Middle frontal gyrus (tissue), 1 donor: ENCODE data around the gene JPH4.
"Not testable (repeated sequence)": the region's sequence is repeated elsewhere in the genome, so short reads cannot be mapped to it uniquely, and the experiment has no call there.

Source experiments
- DNase-seq: peaks from one replicate; pipeline ENCODE4 v3.0.0-alpha.2; 2015; ENCODE audit warnings: low spot score; ENCODE audit errors: extremely low spot score

JPH4 gene

DNA sequence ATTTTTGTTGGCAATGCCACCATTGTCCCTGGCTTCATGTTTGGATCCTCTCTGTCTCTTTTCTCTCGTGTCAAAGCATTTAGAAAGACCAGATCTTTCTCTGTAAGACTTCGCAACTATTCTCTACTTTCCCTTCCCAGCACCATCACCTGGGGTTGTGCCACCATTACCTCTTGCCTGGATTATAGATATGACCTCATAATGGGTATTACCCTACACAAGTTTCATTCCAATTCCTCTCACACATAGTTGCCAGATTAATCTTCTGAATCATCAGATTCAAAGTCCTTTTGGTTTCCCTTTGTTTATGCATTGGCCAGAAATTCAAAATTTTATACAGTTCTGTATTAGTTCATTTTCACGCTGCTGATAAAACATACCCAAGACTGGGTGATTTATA lies 30.4 kb upstream of the JPH4 start:
- no peak for DNase-seq

DNA sequence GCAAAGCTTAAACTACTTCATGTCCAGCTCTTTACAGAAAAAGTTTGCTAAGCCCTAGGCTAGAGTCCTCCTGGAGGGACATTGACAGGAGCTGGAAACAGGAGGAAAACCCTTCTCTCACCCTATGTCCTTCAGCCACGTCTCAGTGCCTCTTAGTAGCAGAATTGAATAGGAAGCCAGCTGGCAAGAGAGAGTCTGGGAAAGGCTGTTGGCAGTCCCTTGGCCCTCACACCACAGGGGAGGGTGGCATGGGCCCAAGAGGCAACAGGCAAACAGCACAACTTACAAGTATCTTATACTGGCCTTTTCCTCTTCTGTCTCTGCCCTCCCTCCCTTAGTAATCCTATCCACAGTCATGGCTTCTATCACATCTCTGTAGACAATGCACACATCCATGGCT lies 29.9 kb upstream of the JPH4 start:
- no peak for DNase-seq

DNA sequence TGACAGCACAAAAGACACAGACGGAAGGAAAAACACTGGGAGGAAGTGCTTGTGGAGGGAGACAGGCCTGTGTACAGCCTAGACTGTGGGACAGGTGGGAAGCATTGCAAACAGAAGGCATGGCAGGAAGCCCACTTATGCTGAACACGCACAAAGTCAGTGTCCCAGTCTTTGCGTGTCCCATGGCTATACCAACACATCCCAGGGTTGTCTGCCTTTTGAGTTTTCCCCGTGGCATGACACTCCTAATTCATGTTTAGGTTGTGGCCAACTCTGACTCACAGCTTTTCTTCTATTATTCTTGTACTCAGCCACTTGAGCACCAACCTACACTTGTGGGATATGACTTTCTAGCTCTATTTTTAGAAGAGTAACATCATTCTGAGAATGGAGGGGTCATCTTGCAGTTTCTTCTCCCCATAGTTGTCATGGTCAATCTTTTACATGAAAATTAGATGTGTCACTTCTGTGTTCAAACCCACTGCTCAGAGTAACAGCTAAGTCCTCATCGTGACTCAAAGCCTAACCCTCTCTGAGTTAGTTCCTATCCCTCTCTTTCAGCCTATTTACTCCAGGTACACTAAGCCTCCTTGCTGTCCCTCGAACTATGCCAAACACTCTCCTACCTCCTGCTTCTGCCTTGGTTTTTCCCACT lies 27.5 kb upstream of the JPH4 start:
- no peak for DNase-seq

DNA sequence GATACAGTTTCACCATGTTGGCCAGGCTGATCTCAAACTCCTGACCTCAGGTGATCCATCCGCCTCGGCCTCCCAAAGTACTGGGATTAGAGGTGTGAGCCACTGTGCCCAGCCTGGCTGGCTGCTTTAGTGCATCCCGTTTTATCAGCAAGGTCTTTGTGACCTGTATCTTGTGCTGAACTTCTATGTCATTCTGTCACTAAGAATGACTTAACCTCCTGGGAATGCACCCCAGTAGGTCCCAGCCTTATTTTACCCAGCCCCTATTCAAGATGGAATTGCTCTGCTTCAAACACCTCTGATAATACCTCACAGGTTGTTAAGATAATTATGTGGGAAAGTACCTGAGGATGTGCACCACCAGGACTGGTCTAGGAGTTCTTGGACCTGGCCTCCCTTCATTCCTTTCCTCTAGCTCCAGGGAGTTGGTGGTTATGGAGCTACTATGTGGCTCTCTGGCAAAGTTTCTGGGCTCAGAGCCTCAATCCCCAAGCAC lies 26.1 kb upstream of the JPH4 start:
- DNase-seq, result no peak

DNA sequence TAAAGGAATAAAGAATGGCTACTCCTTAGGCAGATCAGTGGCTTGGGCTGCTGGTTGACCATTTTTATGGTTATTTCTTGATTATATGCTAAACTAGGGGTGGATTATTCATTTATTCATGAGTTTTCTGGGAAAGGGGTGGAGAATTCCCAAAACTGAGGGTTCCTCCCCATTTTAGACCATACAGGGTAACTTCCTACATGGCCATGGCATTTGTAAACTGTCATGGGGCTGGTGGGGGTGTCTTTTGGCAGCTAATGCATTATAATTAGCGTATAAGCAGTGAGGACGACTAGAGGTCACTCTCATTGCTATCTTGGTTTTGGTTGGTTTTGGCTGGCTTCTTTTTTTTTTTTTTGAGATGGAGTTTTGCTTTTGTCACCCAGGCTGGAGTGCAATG lies 25.6 kb upstream of the JPH4 start:
- DNase-seq, result no peak

DNA sequence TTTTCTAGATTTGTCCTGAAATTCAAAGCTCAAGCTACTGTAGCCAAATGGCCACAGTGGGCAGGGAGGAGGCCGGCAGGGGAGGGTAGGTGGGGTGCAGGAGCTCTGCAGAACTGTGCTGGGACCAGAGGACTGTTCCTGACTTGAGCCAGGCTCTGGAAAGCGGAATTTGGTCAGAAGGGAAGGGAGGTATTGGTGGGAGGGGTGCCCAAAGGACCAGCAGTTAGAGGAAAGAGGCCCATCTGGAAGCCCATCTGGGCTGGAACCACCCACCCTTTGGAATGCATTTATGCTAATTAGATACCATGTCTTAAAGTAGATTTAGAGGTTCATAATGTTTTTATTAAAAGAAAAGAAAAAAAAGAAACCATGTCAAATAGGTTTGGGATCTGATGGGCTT lies 24.5 kb upstream of the JPH4 start:
- DNase-seq, result no peak

DNA sequence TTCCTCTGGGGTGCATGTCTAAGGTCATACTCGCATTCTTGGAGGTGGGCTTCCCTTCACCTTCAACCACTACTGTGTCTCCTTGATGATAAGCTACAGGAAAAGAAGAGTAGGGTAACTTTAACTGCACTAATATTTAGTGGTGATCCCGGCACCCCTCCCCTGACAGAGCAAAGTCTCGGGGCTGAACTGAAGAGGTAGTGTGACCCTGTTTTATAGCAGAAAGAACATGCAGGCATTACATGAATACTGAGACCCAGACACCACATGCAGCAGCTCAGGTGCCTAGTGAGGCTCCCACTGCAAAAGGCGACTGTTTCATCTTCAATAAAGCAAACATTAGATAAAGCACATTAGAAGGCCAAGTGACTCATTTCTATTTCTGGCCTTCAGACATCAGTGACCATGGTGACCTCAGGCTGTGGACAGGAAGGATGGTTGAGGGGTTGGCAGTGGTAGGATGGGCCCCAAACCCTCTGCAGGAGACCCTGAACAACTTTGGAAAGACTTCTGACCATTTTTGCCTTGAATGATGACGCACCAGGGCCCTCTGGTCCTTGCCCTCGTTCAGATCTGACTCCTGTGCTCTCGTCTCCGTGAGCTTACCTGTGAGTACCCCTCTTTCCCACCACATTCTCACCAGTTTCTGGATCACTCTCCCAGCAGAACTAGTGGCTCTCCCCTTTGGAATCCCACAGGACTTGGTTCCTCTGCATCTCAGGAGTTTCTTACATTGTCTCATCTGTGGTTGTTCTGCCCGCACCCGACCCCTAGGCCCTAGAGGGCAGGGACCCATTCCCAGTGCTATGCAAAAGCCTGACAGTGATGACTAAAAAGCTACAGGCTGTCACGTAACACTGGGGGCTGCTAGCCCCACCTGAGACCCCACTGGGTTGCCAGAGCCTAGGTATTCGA lies 23.8 kb upstream of the JPH4 start:
- no peak for DNase-seq

DNA sequence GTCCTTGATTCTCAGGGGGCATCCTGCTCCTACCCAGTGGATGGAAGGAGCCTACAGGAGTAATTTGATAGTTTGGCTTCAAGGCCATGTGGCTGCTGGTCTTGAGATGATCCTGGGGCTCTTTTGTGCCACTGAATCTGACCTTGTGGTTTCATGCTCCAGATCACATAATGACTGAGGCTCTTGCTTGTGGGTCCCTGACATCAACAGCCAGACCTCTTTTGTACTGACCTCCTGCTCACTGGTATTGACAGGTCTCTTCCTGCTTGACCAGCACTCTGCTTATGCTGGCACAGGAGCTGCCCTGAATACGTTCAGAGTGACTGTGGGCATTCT lies 23.2 kb upstream of the JPH4 start:
- no peak for DNase-seq

DNA sequence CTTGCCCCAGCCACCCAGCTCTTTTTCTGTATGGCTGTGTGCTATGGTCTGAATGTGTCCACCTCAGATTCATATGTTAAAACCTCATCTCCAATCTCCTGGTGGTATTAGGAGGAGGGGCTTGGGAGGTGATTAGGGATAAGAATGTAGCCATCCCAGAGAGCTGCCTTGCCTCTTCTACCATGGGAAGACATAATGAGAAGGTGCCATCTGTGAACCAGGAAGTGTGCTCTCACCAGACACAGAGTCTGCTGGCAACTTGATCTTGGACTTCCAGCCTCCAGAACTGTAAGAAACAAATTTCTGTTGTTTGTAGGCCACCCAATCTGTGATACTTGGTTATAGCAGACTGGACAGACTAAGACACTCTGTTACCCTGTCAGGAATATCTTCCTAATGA lies 22.8 kb upstream of the JPH4 start:
- no peak for DNase-seq

DNA sequence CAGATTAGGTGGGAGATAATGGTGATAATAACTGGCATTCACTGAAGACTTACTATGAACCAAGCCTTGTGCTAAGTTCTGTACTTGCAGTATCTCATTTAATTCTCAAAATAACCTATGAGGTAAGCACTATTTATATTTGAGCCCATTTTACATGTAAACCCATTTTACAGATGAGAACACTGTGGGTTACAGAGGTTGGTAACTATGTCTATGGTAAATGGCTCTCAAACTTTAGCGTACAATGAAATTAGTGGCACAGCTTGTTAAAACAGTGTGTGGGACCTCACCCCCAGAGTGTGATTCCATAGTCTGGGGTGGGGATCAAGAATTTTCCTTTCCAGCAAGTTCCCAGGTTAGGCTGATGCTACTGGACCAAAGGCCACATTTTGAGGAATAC lies 22.2 kb upstream of the JPH4 start:
- no peak for DNase-seq

DNA sequence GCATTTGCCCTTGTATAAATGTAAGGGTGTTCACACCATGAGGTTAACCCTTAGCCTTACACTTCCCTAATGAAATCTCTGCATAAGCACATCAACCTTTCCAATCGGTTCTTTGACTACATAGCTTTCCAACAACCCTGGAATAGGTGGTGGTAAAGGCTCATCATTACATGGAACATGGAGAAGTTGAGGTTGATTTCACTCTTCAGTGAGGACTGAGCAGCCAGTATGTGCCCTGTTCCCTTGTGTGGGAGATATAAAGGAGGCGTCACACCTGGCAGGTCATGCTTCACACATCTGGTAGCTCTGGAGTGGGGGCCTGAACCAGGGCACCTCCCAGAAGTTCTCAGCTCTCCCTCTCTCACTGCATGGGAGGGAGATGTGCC lies 21.7 kb upstream of the JPH4 start:
- no peak for DNase-seq

DNA sequence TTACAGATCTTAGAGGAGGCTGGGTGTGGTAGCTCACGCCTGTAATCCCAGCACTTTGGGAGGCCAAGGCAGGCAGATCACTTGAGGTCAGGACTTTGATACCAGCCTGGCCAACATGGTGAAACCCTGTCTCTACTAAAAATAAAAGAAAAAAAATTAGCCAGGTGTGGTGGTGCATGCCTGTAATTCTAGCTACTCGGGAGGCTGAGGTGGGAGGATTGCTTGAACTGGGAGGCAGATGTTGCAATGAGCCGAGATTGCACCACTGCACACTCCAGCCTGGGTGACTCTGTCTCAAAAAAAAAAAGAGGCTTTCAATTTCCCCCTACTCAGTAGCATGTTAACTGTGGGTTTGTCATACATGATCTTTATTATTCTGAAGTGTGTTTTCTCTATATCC lies 15.6 kb upstream of the JPH4 start:
- not testable (repeated sequence) for DNase-seq

DNA sequence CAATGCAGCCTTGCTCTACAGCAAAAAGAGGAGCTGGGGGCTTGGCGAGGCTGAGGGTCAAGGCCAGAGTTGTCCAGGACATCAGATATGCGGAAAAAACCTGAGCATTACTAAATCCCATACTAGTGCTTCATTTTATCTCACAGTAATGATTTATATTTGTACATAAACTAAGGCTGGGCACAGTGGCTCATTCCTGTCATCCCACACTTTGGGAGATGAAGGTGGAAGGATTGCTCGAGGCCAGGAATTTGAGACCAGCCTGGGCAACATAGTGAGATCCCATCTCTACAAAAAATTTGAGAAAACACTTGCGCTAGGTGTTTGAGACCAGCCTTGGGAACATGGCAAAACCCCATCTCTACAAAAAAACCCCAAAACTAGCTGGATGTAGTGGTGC lies 11.6 kb upstream of the JPH4 start:
- DNase-seq, result no peak

DNA sequence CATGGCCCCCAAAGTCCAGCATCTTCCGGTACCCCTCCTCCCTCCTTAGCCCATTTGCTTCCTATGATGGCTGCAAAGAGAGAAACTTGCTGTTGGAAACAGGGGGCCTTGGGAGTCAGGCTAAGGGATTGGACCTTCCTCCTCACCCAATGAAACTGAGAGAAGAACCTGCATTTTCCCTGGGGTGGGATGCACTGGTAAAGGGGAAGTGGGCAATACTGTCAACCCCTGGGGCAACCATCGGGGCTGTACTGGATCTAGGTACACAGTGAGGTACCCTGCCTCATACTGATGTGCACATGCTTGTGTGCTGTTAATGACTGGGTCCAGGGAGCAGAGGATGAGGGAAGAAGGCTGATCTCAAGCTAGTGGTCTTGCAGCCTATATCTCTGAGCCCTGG lies 11.0 kb upstream of the JPH4 start:
- DNase-seq, result no peak

DNA sequence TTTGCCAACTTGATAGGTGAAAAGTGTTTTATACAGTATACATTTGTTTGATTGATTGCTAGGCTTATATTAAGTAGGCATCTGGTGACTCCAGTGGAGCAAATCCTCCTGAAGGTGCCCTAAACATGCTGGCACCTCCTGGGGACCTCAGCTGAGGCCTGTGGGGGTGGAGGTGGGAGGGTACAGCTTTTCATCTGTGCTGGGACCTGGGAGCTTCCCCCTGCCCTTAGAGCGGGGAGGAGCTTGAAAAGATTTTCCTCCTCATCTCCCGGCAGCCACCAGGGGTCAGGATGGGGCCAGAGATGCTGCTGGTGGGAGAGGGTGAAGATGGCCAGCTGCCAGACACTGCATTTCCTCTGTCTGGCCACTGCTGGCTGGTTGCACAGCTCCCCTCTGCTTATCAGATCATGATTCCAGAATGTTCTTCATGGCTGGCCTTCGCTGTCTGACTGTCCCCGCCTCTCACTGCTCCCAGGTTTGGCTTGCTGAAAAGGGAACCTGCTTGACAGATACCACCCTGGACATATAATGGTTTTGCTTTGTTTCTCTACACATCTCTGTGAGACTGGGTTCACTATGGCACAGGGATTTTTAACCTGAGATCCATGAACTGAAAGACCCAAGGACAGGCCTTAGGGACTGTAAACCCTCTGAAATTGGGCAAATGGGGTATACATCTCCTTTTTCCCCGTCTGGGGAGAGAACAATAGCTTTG lies 10.5 kb upstream of the JPH4 start:
- DNase-seq, result no peak

DNA sequence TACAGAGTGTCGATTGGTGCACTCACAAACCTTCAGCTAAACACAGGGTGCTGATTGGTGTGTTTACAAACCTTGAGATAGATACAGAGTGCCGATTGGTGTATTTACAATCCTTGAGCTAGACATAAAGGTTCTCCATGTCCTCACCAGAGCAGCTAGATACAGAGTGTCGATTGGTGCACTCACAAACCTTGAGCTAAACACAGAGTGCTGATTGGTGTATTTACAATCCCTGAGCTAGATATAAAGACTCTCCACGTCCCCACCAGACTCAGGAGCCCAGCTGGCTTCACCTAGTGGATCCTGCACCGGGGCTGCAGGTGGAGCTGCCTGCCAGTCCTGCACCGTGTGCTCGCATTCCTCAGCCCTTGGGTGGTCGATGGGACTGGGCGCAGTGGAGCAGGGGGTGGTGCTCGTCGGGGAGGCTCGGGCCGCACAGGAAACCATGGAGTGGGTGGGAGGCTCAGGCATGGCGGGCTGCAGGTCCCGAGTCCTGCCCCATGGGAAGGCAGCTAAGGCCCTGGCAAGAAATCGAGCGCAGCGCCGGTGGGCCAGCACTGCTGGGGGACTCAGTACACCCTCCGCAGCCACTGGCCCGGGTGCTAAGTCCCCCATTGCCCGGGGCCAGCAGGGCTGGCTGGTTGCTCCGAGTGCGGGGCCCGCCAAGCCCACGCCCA lies 6.1 kb upstream of the JPH4 start:
- DNase-seq, result not testable (repeated sequence)

DNA sequence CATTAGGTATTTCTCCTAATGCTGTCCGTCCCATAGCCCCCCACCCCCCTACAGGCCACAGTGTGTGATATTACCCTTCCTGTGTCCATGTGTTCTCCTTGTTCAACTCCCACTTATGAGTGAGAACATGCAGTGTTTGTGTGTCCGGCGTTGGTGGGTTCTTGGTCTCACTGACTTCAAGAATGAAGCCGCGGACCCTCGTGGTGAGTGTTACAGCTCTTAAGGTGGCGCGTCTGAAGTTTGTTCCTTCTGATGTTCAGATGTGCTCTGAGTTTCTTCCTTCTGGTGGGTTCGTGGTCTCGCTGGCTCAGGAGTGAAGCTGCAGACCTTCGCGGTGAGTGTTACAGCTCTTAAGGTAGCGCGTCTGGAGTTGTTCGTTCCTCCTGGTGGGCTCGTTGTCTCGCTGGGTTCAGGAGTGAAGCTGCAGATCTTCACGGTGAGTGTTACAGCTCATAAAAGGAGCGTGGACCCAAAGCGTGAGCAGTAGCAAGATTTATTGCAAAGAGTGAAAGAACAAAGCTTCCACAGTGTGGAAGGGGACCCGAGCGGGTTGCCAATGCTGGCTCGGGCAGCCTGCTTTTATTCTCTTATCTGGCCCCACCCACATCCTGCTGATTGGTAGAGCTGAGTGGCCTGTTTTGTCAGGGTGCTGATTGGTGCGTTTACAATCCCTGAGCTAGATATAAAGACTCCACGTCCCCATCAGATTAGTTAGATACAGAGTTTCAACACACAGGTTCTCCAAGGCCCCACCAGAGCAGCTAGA lies 5.4 kb upstream of the JPH4 start:
- DNase-seq, result not testable (repeated sequence)

DNA sequence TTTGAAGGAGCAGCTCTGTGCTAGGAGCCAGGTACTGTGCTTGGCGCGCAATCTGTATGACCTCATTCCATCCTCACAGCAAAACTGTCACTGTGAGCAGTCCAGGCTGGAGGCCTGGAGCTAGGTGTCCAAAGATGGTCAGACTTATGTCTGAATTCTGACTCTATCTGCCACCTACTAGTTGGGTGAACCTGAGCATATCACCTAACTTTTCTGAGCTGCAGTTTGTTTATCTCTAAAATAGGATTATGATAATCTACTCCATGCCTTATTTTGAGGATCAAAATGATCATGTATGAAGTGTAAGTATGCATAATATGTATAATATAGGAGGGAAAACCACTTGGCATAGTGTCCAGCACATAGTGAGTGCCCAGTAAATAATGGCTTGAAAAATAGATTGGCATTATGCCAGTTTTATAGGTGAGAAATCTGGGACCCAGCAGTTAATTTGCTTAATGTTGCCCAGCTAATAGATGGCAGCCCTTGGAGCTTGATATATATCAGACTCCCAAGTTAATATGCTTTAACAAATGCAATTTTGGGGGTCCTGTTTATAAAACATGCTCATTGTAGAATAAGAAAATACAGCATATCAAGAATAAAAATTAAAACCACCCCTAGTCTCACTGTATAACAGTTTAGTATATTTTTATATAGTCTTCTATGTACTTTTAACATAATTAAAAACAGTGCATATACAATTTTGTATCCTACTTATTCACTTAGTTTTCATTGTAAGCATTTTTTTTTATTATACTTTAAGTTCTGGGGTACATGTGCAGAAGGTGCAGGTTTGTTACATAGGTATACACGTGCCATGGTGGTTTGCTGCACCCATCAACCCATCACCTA lies 4.5 kb upstream of the JPH4 start:
- DNase-seq, result no peak

DNA sequence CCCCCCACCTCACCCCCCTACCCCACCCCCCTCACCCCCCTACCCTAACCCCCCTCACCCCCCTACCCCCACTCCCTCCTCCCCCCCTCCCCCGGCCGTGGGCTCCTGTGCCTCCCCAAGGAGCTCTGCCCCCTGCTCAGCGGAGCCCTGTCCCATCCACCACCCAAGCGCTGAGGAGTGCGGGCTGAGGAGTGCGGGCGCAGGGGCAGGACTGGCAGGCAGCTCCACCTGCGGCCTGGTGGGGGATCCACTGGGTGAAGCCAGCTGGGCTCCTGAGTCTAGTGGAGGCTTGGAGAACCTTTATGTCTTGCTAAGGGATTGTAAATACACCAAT lies 2.3 kb upstream of the JPH4 start:
- DNase-seq, result no peak
